ENCODE data around the gene ZBTB40.

DNA sequence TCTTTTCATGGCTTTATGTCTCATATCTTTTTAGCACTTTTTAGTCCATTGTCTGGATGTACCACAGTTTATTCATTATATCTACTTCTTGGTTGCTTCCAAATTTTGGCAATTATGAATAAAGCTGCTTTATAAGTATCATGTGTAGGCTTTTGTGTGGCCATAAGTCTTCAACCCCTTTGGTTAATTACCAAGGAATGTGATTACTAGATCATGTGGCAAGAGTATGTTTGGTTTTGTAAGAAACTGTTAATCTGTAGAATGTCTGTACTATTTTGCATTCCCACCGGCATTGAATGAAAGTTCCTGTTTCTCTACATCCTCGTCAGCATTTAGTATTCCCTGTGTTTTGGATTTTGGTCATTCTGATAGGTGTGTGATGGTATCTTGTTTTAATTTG is 31.5 kb downstream of the ZBTB40 start:
- TF ChIP-seq CTCF (IDR thresholded peaks at IDR 0.05) (no peak), POLR2A (IDR thresholded peaks at IDR 0.05) (no peak)

All from esophagus squamous epithelium (tissue), 4 donors.